Transverse colon (tissue), 4 donors: ENCODE measurements around the gene FAU. TPM values are rescaled to one million over a fixed set of nuclear protein-coding genes. Genes with fewer than 3 reads are reported as not detected.

Source experiments
- DNase-seq: peaks from one replicate; pipeline ENCODE4 v3.0.0-alpha.2; 2019
- H3K27ac ChIP-seq, 4 donors: fragments of 200-600 bp; sonication (generic); 2 replicates each; pipeline ENCODE4 v1.5.1; 2016 to 2018; ENCODE audit warnings: inconsistent platforms in 4 of 4
- H3K27me3 ChIP-seq: fragments of 200-600 bp; sonication (generic); 2 replicates; pipeline ENCODE4 v1.5.1; 2017; ENCODE audit warnings: inconsistent platforms
- H3K36me3 ChIP-seq, 4 donors: fragments of 200-600 bp; sonication (generic); 2 replicates each; pipeline ENCODE4 v1.5.1; 2017 to 2019; ENCODE audit warnings: inconsistent platforms in 4 of 4
- H3K4me1 ChIP-seq, 4 donors: fragments of 200-600 bp; sonication (generic); 2 replicates each; pipeline ENCODE4 v1.5.1; 2017 to 2020; ENCODE audit warnings: inconsistent platforms in 4 of 4
- H3K4me3 ChIP-seq, 4 donors: fragments of 200-600 bp; sonication (generic); 1 replicate in 1 of 4; 2 replicates in 3 of 4; pipeline versions ENCODE4 v1.5.1 to v1.6.1; 2017 to 2019; ENCODE audit warnings: inconsistent platforms in 4 of 4
- H3K9me3 ChIP-seq, 2 donors: fragments of 200-600 bp; sonication (generic); 2 replicates each; pipeline ENCODE4 v1.5.1; 2017 to 2019; ENCODE audit warnings: inconsistent platforms in 2 of 2
- CTCF ChIP-seq, 5 experiments: fragments of 200-600 bp in 3 of 5; fragments of 450-650 bp in 2 of 5; sonication (generic) in 3 of 5; IDR thresholded peaks; 1 replicate in 2 of 5; 2 replicates in 3 of 5; pipeline ENCODE4 v1.5.1; 2016 to 2017; ENCODE audit warnings: antibody characterized with exemption in 5 of 5, inconsistent platforms in 3 of 5, mild to moderate bottlenecking in 2 of 5, moderate library complexity in 1 of 5
- EP300 ChIP-seq: sonication (generic); formaldehyde crosslinking; IDR thresholded peaks from one replicate; pipeline ENCODE4 v1.6.1; 2017; ENCODE audit warnings: antibody characterized with exemption, low read depth
- POLR2A ChIP-seq: fragments of 450-650 bp; IDR thresholded peaks from one replicate; pipeline ENCODE4 v1.6.1; 2016; ENCODE audit warnings: antibody characterized with exemption, mild to moderate bottlenecking, moderate library complexity
- POLR2AphosphoS5 ChIP-seq, 3 donors: sonication (generic); formaldehyde crosslinking; IDR thresholded peaks; one replicate each; pipeline ENCODE4 v1.6.1; 2016; ENCODE audit warnings: antibody characterized with exemption in 3 of 3
- WGBS, 2 donors: methylation state at CpG; one replicate each; pipeline ENCODE4 v1.1.5; 2018; ENCODE audit warnings: low coverage in 1 of 2; 5-methylcytosine and 5-hydroxymethylcytosine counted together
- in situ Hi-C, 4 donors: fragments of 200-750 bp; cut with MboI; loops; one replicate each; pipeline versions ENCODE4 v1.15.0 to v1.15.1; 2017; ENCODE audit warnings: low sequenced_read_pairs in 3 of 4, low pct_ligation_motif_present in 1 of 4, low pct_unique_long_range_greater_than_20kb in 1 of 4
- intact Hi-C: fragments of 100-400 bp; cut with DNase I; formaldehyde crosslinking; loops from one replicate; pipeline ENCODE4 v1.15.1; 2023; ENCODE audit warnings: low total_unique reads
- total RNA-seq, 4 donors: library from RNA; depleted of rRNA; stranded (reverse); fragments of >200 nt; gene quantifications; one replicate each; pipeline ENCODE4 v1.1.0, GENCODE V29; 2016

Gene FAU
- total RNA-seq, 4 donors from 2014 or later, result 594 to 986 (median 662) TPM

- Histone ChIP-seq H3K27me3 (no peaks in the 10 kb centered on the region), H3K27ac (peak overlapping the region; percentile 90 to 96 (median 94)), H3K4me1 (peaks cover 11 to 21% (median 15%) of the 10 kb centered on the region in 4 donors), H3K36me3 (peaks cover 0 to 12% (median 0%) of the 10 kb centered on the region in 4 donors), H3K9me3 (no peaks in the 10 kb centered on the region), H3K4me3 (peak overlapping the region; percentile 61 to 91 (median 66))
- TF ChIP-seq CTCF (IDR thresholded peaks at IDR 0.05) (no peak), EP300 (no peak), POLR2AphosphoS5 (IDR thresholded peaks at IDR 0.05) (no peak), POLR2A (no peak)
- in situ Hi-C loops (no loop called here), intact Hi-C loops (no loop called here)
- WGBS, 2 donors, result 44 to 72% methylated on average over 3 to 22 of the region's 23 CpGs
- DNase-seq, result no peak
Observed at GRCh38 chr11:65084598-65085375, 37.1 kb downstream of the FAU start.

GRCh38 chr11:65083834-65084597 is 37.9 kb downstream of the FAU start, which contains the start of the genes CDCA5 and ZFPL1:
Gene CDCA5 (minus strand): TSS chr11:65084040. CDS start chr11:65083978, 62 bp downstream.
Gene ZFPL1 (plus strand): TSS chr11:65084222. CDS start chr11:65084699, 477 bp downstream.
- TF ChIP-seq CTCF (IDR thresholded peaks at IDR 0.05) (no peak), EP300 (no peak), POLR2AphosphoS5 (IDR thresholded peaks at IDR 0.05) (peak; percentile 90 to 95 (median 93)), POLR2A (peak; percentile 83)
- DNase-seq, result peak; percentile 96
- intact Hi-C loops, result no loop called here
- peak within 1 kb of the TSS; percentile 90 to 96 (median 94) for H3K27ac ChIP-seq
- peaks cover 0 to 12% (median 0%) of the 10 kb centered on the region in 4 donors for H3K36me3 ChIP-seq
- H3K4me1 ChIP-seq, result peaks cover 11 to 21% (median 15%) of the 10 kb centered on the region in 4 donors
- in situ Hi-C loops, result no loop called here
- no peaks in the 10 kb centered on the region for H3K27me3 ChIP-seq
- WGBS, 2 donors, result 0 to 1% methylated on average over 4 to 62 of the region's 79 CpGs
- H3K4me3 ChIP-seq, result peak within 1 kb of the TSS; percentile 61 to 91 (median 66)
- no peaks in the 10 kb centered on the region for H3K9me3 ChIP-seq

GRCh38 chr11:65083134-65083833 is 38.6 kb downstream of the FAU start:
- in situ Hi-C loops, result no loop called here

More at GRCh38 chr11:65083134-65083833, 38.6 kb downstream of the FAU start:
- H3K27ac ChIP-seq, result peak overlapping the region; percentile 90 to 96 (median 94)
- H3K27me3 ChIP-seq, result no peaks in the 10 kb centered on the region
- H3K9me3 ChIP-seq, result no peaks in the 10 kb centered on the region
- H3K4me1 ChIP-seq, result peaks cover 11 to 22% (median 16%) of the 10 kb centered on the region in 4 donors
- TF ChIP-seq POLR2AphosphoS5 (IDR thresholded peaks at IDR 0.05), result no peak
- no peak for TF ChIP-seq EP300
- TF ChIP-seq CTCF (IDR thresholded peaks at IDR 0.05), result no peak
- no peak for TF ChIP-seq POLR2A
- peaks cover 0 to 12% (median 0%) of the 10 kb centered on the region in 4 donors for H3K36me3 ChIP-seq
- peak overlapping the region; percentile 50 to 91 (median 66) for H3K4me3 ChIP-seq
- intact Hi-C loops, result no loop called here
- 2 to 3% methylated on average over 8 to 13 of the region's 13 CpGs for WGBS, 2 donors
- DNase-seq, result no peak
